GM18861 (cell line): Measurements from ENCODE around the gene NRBF2.
"Not testable (repeated sequence)": the region's sequence is repeated elsewhere in the genome, so short reads cannot be mapped to it uniquely, and the experiment has no call there.

Source experiments
- ATAC-seq: cut with Tn5 transposase; IDR thresholded peaks from one replicate; pipeline ENCODE4 v1.9.1; 2021; ENCODE audit not compliant: unreplicated experiment

The NRBF2 gene

GRCh38 chr10:63133056-63133820, at the start of gene NRBF2:
NRBF2 (plus strand) TSS chr10:63133328; CDS start chr10:63133471, 143 bp downstream.
- peak; percentile 94 for ATAC-seq

- ATAC-seq, result not testable (repeated sequence)
Observed at GRCh38 chr10:63083406-63083805, 49.7 kb upstream of the NRBF2 start.

- ATAC-seq, result peak; percentile 77
Observed at GRCh38 chr10:63083904-63084689, 49.0 kb upstream of the NRBF2 start.

GRCh38 chr10:63084690-63085382, 48.3 kb upstream of the NRBF2 start:
- no peak for ATAC-seq

GRCh38 chr10:63093227-63093626, 39.9 kb upstream of the NRBF2 start:
- ATAC-seq, result no peak

- ATAC-seq, result no peak
Observed at GRCh38 chr10:63094405-63094804, 38.7 kb upstream of the NRBF2 start.

- no peak for ATAC-seq
Observed at GRCh38 chr10:63094881-63095280, 38.2 kb upstream of the NRBF2 start.

GRCh38 chr10:63099734-63100133, 33.4 kb upstream of the NRBF2 start:
- ATAC-seq, result no peak

- ATAC-seq, result not testable (repeated sequence)
Observed at GRCh38 chr10:63101091-63101490, 32.0 kb upstream of the NRBF2 start.

- ATAC-seq, result not testable (repeated sequence)
Observed at GRCh38 chr10:63102279-63102883, 30.7 kb upstream of the NRBF2 start.

- not testable (repeated sequence) for ATAC-seq
Observed at GRCh38 chr10:63103178-63103577, 29.9 kb upstream of the NRBF2 start.

- ATAC-seq, result no peak
Observed at GRCh38 chr10:63103971-63104409, 29.1 kb upstream of the NRBF2 start.

- ATAC-seq, result no peak
Observed at GRCh38 chr10:63105225-63106110, 27.7 kb upstream of the NRBF2 start.

- no peak for ATAC-seq
Observed at GRCh38 chr10:63106111-63106755, 26.9 kb upstream of the NRBF2 start.

GRCh38 chr10:63107943-63108437, 25.1 kb upstream of the NRBF2 start:
- ATAC-seq, result no peak

- no peak for ATAC-seq
Observed at GRCh38 chr10:63110940-63111339, 22.2 kb upstream of the NRBF2 start.

- ATAC-seq, result no peak
Observed at GRCh38 chr10:63114031-63114814, 18.9 kb upstream of the NRBF2 start.

- ATAC-seq, result no peak
Observed at GRCh38 chr10:63115732-63116383, 17.3 kb upstream of the NRBF2 start.
